ENCODE data around the gene PBX1.

GRCh38 chr1:164625004-164625617 lies 66.1 kb downstream of the PBX1 start:
- TF ChIP-seq POLR2A (IDR thresholded peaks at IDR 0.05; ENCODE audit: low read depth, low read length) = no peak
- TF ChIP-seq MAFK (IDR thresholded peaks at IDR 0.05; ENCODE audit: low read depth, low read length) = no peak
- TF ChIP-seq CTCF (conservative IDR thresholded peaks at IDR 0.05; ENCODE audit: low read depth, low read length) = peak; percentile 38
- no peak for TF ChIP-seq CHD1 (IDR thresholded peaks at IDR 0.05; ENCODE audit: low read depth, low read length)
- no peak for TF ChIP-seq CEBPB (IDR thresholded peaks at IDR 0.05; ENCODE audit: low read depth, low read length)
- TF ChIP-seq BHLHE40 (IDR thresholded peaks at IDR 0.05; ENCODE audit: low read depth, low read length) = no peak
- no peak for TF ChIP-seq RCOR1 (IDR thresholded peaks at IDR 0.05; ENCODE audit: insufficient replicate concordance, low read length)
- TF ChIP-seq ELK1 (IDR thresholded peaks at IDR 0.05; ENCODE audit: borderline replicate concordance, low read depth, low read length) = no peak
- TF ChIP-seq RAD21 (IDR thresholded peaks at IDR 0.05; ENCODE audit: low read length) = peak; percentile 24; the same call in 1 of the 2 replicates
